ENCODE results near the gene FUBP3.

Gene FUBP3

DNA sequence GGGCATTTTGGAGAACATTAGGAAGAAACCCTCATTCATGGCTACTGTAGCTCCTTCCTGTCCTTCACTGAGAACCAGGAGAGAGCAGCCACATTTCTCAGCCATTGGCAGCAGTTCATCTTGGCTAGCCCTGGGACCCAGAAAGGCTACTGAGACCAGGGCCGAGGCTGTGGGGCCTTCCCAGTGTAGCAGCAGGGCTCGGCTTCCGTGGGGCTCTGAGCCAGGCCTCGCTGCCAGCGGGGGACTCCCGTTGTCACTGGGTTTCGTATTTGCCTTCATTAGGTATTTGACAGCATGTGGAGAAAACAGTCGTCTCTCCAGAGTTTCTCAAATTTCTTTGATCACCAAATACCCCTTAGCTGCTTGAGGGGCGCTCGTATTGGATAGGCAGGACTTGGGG, 47.7 kb downstream of the FUBP3 start:
- no peak for TF ChIP-seq CTCF (IDR thresholded peaks at IDR 0.05; ENCODE audit: borderline replicate concordance, control extremely low read depth, extremely low read depth, insufficient read depth, missing control alignments)
- in situ Hi-C loops (cut with MboI; ENCODE audit: low sequenced_read_pairs, unreplicated experiment), result no loop called here
- no peak for DNase-seq (ENCODE audit: low spot score)

GRCh38 chr9:130627896-130628792, 48.8 kb downstream of the FUBP3 start:
- DNase-seq (ENCODE audit: low spot score), result no peak
- TF ChIP-seq CTCF (IDR thresholded peaks at IDR 0.05; ENCODE audit: borderline replicate concordance, control extremely low read depth, extremely low read depth, insufficient read depth, missing control alignments), result no peak
- in situ Hi-C loops (cut with MboI; ENCODE audit: low sequenced_read_pairs, unreplicated experiment), result no loop called here

DNA sequence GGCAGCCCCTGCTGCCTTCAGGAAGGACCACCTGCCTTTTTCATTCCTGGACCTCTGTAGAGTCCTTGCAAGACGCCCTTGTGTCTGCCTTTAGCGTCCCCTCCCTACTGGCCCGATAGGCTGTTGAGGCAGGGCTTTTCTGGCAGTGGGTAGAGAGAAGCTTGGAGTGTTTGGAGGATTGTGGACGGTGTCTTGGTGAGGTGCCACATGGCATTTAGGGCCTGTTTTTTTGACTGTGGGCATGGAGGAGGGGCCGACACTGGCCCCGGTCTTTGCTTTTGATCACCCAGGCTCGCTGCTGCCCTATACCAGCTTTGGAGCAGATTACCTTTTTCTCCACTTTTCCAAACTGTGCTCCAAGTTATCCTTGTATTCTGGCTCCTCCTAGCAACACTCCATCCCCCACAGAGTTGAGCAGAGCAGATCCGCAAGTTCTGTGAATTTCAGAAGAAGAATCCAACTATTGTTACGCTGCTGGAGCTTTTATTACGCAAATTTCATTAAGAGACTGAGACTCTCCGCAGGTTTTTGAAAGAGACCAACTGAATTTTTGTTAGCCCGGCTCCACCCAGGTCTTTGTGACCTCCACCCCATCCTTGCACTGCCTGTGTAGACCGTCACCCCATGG, 50.2 kb downstream of the FUBP3 start:
- no peak for DNase-seq (ENCODE audit: low spot score)
- no peak for TF ChIP-seq CTCF (IDR thresholded peaks at IDR 0.05; ENCODE audit: borderline replicate concordance, control extremely low read depth, extremely low read depth, insufficient read depth, missing control alignments)
- in situ Hi-C loops (cut with MboI; ENCODE audit: low sequenced_read_pairs, unreplicated experiment), result no loop called here

DNA sequence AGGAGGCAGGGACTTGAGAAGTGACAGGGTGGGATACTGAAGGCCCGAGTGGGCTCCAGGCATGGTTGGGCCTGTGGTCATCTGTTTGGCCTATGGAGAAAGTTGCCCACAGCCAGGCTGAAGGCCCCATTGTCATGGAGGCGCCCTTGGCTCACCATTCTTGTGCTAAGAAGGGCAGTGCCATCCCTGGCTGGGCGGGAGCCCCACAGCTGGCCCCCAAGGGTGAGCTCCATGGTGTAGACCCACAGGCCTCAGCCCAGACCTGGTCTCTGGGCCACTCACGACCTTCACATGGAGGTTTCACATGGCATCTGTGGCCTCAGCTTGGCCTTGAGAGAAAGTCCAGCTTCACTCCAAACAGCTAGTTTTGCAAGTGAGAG, 50.7 kb downstream of the FUBP3 start:
- in situ Hi-C loops (cut with MboI; ENCODE audit: low sequenced_read_pairs, unreplicated experiment), result no loop called here
- TF ChIP-seq CTCF (IDR thresholded peaks at IDR 0.05; ENCODE audit: borderline replicate concordance, control extremely low read depth, extremely low read depth, insufficient read depth, missing control alignments), result no peak
- no peak for DNase-seq (ENCODE audit: low spot score)

DNA sequence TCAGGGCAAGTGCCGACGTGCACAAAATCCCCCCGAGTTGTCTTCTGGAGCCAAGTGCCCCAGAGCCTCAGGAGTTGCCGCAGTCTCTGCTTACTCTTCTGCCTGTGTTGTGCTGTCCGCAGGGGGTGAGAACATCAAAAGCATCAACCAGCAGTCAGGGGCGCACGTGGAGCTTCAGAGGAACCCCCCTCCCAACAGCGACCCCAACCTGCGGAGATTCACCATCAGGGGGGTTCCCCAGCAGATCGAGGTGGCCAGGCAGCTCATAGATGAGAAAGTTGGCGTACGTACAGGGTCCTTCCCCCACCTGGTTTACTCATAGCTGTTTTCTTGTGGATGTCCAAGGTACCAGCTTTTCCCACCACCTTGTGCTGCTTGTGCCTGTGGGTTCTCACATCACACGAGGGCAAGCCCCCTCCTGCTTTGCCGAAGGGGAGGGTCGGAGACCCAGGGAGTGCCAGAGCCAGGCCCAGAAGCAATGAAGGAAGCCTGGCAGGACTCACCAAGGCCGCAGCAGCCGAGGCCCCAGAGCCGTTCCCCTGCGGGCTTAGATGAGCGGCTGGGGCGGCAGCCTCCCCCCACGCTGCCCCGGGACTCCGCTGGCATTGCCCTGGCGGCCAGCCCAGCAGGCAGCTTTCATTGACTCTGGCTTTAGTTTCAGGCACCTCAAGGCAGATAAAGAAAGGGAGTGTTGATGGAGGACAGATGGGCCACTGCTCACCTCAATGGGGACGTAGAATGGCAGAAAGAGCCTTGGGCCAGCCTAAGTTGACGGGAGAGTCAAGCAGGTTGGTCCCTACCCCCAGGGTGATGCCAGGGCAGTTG, 51.3 kb downstream of the FUBP3 start:
- no peak for TF ChIP-seq CTCF (IDR thresholded peaks at IDR 0.05; ENCODE audit: borderline replicate concordance, control extremely low read depth, extremely low read depth, insufficient read depth, missing control alignments)

GRCh38 chr9:130631331-130632080, 52.1 kb downstream of the FUBP3 start:
- TF ChIP-seq CTCF (IDR thresholded peaks at IDR 0.05; ENCODE audit: borderline replicate concordance, control extremely low read depth, extremely low read depth, insufficient read depth, missing control alignments), result no peak
- no peak for DNase-seq (ENCODE audit: low spot score)
- in situ Hi-C loops (cut with MboI; ENCODE audit: low sequenced_read_pairs, unreplicated experiment), result no loop called here

More for the DNA sequence above, 51.3 kb downstream of the FUBP3 start:
- no peak for DNase-seq (ENCODE audit: low spot score)
- in situ Hi-C loops (cut with MboI; ENCODE audit: low sequenced_read_pairs, unreplicated experiment), result no loop called here

Data from GM13976 (cell line).